ENCODE results near the gene PLCB4. TPM values are rescaled to one million over a fixed set of nuclear protein-coding genes. Genes with fewer than 3 reads are reported as not detected.

The PLCB4 gene
- total RNA-seq, 2 donors from 2014 or later, result 40.4 to 53.3 TPM

DNA sequence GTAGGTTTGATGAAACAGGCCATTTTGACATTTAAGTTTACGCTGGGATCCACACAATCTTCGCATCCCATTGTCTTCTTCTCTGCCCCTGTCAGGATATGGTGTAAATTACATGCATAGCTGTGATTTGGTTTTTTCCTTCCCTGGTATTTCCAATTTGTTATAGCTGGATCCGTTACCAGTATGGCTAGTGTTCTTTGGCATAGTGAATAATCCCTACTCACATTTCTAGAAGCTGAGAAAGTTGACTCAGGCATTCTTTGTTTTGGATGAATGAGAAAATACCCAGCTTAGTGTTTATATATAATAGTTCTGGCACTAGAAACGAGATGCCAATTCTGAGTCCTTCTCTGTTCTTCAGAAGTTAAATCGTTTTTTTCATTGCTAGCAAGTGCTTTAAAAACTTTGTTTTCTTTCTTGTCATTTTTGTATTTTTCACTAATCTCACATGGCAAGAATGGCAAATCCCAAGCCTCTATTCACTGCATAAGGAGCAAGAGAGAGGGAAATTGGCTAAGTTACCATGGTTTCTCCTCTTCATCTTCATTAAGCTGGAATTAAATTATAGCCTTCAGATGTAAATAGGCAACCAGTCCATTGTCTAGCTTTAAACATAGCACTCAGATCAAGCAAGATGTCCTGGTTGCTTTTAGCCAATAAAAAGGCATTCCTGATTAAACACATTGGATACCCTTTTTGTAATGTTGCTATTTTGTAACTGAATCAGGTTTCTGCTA, 353.6 kb downstream of the PLCB4 start:
- DNase-seq (ENCODE audit: low spot score), result no peak
- intact Hi-C loops (cut with DNase I), result no loop called here

DNA sequence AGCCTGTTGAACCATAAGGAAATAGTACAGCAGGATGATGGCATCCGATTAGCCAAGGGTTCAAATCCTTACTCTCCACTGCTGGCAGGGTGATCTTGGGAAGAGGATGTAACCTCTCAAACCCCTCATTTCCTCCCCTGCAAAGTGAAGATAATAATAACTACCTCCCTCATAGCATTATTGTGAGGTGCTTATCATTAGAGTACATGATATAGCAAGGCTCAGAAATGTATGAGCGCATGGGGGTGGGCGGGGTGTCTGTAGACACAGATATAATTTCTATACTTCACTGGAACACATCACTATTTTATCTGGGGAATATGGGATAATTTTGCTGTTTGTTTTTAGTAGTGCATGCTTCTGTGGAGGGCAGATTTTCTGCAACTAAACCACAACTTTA, 355.7 kb downstream of the PLCB4 start:
- intact Hi-C loops (cut with DNase I), result no loop called here

DNA sequence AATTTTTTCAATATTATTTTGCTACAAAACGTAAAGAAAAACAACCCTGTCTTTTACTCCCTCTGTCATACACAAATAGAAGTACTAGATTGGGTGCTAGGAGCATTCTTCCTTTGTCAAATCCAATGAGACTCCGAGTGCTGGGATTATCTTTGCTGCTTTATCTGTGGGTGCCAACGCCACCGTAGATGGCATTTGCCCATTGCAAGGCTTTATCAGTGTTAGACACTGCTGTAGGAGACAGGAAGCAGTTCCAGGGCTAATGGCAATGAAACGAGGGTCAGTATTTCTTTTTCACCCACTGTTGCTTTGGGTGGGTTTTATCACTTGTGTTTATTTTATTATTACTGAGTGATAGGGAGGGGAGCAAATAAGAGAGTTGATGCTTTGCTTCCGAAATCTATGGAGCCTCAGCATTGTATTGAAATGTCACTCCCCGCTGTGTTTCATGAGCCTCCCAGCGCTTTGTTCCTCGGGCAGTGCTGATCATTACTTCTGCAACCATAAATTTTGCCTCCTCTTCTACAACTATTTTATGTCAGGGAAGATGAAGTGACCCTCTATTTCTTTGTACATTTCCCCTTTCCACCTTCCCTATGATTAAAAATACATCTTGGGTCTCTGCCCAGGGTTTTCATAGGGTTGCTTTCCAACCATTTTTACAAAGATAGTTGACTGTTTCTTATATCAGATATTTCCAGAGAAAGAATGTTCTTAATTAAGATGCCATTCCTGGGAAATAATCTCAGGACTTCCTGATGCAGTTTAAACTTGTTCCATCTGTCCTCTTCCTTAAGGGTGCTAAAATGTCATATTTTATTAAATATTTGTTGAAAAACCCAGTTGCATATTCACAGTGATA, 358.8 kb downstream of the PLCB4 start:
- intact Hi-C loops (cut with DNase I), result no loop called here
- DNase-seq (ENCODE audit: low spot score), result no peak

More for the DNA sequence above, 355.7 kb downstream of the PLCB4 start:
- no peak for DNase-seq (ENCODE audit: low spot score)

DNA sequence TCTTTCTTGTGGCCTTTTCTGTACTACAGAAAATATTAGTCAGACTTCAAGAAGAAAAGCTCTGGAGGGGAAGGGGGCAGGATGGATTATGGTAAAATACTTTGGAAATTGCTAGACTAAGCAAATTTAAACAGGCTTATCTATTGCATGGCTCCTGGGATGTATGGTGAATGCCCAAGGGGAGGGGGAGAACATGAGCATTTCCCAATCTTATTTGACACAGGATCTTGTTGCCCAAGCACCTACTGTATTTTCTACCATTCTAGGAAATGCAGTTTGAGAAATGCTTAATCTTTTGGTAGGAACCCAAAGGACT, 359.4 kb downstream of the PLCB4 start:
- DNase-seq (ENCODE audit: low spot score), result no peak
- intact Hi-C loops (cut with DNase I), result no loop called here

DNA sequence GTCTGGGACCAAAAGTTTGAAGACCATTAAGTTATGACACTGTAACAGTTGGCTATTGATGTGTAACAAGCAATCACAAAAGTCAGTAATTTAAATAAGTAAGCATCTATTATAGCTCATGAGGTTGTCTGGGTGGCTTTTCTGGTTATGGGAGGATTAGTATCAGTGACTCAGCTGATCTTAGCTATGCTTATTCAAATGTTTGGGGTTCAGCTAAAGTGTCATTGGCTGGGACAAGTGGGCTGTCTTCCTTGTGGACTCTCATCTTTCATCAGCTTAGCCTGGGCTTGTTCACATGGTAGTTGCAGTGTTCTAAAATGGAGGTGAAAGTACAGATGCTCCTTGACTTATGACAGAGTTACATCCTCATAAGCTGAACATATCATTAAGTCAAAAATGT, 370.9 kb downstream of the PLCB4 start:
- intact Hi-C loops (cut with DNase I), result no loop called here
- no peak for DNase-seq (ENCODE audit: low spot score)

DNA sequence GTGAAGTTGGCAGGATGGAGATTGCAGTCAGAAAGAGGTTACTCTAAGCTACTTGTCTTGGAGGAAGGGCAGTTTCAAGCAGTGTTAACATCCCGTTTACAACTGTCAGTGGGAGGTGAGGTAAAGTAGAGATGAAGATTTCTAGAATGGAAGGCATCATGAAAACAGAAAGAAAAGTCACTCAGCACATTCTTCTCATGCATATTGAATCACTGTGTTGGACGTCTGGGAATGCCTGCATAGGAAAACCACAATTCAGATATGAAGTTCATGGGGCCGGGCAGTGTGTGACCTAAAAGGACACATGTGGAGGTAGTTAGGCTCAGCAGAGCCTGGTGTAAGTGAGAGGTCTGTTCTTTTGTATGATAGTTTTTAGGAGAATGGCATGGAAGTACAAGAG, 372.0 kb downstream of the PLCB4 start:
- no peak for DNase-seq (ENCODE audit: low spot score)
- intact Hi-C loops (cut with DNase I), result no loop called here

DNA sequence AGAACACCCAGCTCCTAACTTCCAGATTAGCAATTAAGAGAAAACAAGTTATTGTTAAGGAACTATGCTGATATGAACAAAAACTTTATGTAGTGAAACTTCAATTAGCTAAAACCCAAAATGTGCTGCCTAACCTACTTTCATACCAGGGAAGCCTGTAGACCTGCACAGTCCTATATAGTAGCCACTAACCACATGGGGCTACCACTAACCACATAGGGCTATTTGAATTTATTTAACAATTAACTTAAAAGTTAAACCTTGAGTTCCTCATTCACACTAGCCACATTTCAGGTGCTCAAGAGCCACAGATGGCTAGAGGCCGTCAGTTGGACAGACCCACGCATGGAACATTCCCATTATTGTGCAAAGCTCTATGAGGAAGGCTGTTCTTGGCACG, 373.1 kb downstream of the PLCB4 start:
- DNase-seq (ENCODE audit: low spot score), result no peak
- intact Hi-C loops (cut with DNase I), result no loop called here

DNA sequence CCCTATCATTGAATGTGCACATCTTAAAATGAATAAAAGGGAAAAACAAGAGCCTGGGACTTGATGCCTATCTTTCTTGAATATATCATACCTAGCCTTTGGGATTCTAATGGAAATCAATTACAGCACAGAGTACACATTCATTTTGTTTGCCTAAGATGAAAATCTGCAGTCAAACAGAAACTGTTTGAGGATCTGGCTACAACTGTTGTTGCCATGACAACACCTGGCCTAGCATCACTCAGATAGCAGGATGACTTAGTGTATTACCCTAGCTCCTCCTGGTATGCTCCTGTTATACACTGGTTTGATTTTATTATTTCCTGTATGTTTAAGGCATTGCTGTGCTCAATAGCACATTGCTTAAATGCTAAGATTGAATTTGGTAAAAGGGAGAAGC, 374.0 kb downstream of the PLCB4 start:
- no peak for DNase-seq (ENCODE audit: low spot score)
- intact Hi-C loops (cut with DNase I), result no loop called here

DNA sequence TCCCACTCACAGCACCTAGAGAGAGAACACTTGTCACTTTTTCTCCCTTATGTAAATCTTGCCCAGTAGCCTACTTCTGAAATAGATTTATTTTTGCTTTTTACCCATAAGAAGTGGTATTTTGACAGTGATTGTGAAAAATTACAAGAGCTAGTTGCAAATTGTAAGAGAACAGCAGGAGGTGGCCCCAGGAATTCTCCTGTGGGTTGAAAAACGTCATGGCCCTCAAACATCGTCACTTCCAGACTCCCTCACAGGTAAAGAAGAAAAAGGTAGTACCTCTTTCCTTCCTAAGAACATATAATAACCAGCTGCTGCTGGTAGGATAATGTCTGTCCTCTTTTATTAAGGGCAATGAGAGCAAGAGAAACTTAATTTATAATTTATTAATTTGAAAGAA, 376.0 kb downstream of the PLCB4 start:
- no peak for DNase-seq (ENCODE audit: low spot score)
- intact Hi-C loops (cut with DNase I), result no loop called here

DNA sequence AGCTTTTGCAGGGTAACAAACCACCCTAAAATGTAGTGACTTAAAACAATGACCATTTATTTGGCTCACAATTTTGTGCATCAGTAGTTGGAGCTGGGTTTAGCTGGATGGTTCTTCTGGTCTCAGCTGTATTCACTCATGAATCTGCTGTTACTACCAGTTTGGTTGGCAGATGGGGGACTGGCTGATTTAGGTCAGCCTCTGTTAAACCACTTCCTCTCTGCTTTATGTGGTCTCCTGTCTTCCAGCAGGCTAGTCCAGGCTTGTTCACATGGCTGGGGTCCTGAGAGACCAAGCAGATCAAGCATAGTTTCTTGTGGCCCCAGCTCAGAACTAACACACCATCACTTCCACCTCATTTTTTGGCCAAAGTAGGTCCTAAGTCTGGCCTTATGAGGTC, 378.3 kb downstream of the PLCB4 start:
- DNase-seq (ENCODE audit: low spot score), result no peak
- intact Hi-C loops (cut with DNase I), result no loop called here

DNA sequence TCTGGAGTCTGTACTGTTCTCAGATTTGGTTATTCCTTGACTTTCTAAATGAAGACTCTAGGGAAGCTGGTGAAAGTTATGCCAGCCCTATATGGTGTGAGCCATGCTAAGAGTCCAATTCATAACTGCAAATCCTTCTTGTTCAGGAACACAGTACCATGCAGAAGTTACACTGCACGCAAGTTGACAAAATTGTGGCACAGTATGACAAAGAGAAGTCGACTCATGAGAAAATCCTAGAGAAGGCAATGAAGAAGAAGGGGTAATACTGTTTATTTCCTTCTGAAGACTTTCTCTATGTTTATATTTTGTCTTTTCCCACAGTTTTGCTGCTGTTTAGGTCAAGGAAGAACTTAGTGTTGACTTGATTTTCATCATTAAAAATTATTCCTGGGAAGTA, 384.3 kb downstream of the PLCB4 start:
- intact Hi-C loops (cut with DNase I), result no loop called here
- DNase-seq (ENCODE audit: low spot score), result no peak

DNA sequence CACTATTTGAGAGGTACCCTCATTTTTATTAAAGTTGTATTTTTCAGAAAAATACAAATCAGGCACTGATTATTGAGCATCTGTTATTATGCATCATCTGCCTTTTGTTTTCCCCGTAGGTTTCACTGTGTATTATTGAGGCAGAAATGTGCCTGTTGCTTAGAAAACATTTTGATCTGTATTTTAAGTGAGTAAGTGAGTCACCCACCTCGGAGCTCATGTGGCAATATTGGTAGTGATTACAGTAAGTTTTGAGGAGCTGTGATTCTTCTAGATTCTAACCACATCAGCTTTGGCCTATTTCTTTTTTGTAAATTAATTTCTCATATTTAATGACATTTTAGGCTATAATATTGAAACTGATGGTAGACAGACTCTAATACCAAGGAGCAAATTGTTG, 385.9 kb downstream of the PLCB4 start:
- no peak for DNase-seq (ENCODE audit: low spot score)
- intact Hi-C loops (cut with DNase I), result no loop called here

DNA sequence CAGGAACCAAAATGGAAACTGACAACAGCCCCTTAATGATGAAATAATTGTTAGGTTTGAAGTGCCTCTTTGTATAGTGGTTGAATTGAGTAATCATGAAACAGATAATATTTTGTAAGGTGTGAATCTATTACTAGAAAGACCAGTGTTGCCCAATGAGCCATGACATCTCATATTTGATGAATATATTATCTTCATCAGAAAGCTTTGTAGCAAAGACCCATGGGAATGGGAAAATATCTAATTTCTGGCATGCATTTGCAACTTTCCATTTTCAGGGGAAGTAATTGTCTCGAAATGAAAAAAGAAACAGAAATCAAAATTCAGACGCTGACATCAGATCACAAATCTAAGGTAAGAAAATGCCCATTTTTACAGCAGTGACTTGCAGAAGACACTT, 388.2 kb downstream of the PLCB4 start:
- no peak for DNase-seq (ENCODE audit: low spot score)
- intact Hi-C loops (cut with DNase I), result no loop called here

DNA sequence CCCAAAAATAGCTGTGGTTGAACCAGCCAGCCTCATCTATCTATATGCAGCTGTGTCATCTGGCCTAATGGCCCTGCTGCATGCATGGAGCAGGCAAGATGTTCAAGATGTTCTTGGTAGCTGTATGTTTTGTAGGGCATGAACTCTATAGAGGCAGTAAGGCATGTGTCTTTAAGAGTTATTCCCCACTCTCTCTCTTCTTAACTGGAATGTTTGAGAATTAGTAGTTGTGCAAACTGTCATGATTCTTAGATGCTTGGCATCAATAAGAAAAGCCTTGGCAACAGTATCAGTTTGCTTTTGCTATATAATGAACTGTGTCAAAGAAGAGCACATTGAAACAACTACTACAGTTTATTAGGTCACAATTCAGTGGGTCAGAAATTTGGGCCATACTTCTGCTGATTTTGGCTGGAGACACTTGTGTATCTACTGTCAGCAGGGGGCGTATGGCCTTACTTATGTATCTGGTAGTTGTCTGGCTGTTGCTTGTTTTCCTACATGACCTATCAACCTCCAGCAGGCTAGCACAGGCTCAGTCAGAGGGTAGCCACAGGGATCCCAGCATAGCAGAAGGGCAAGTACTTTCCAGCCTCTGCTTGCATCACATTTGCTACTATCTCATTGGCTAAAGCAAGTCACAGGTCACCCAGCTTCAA, 389.4 kb downstream of the PLCB4 start:
- intact Hi-C loops (cut with DNase I), result no loop called here
- no peak for DNase-seq (ENCODE audit: low spot score)

DNA sequence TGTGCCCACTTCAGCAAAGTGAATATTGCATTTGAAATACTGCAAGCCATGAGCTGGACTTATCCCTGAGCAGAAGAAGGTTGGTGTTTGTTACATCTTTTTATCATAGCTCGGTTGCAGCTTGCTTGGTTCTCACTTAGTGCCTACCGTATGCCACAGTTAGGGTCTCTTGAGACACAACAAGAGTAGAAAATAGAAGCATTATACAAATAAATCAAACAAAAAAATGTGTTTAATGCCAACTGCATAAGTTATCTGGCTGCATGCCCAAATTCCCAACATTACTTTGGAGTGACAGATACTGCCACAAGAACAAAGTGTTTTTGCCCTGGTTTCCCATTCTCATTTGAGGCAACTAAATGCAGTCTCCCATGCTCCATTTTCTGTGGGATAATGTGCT, 391.6 kb downstream of the PLCB4 start:
- intact Hi-C loops (cut with DNase I), result no loop called here
- DNase-seq (ENCODE audit: low spot score), result no peak

DNA sequence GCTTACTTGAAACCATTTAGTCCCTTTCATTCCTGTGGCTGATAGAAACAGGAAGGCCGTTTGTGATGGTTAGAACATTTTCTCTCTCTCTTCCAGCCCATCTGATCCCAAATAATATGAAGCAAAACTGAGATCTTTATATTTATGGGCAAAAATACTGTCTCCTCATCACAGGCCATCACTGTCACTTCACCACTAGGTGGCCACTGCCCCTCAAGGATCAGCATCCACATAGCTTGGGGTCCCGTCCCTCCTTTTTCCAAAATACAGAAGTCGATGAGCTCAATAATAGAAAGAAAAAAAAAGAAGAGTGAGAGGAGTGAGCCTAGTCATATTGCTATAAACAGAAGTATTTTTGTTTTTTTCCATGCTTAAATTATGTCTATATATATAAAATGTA, 399.1 kb downstream of the PLCB4 start:
- intact Hi-C loops (cut with DNase I), result no loop called here
- no peak for DNase-seq (ENCODE audit: low spot score)

DNA sequence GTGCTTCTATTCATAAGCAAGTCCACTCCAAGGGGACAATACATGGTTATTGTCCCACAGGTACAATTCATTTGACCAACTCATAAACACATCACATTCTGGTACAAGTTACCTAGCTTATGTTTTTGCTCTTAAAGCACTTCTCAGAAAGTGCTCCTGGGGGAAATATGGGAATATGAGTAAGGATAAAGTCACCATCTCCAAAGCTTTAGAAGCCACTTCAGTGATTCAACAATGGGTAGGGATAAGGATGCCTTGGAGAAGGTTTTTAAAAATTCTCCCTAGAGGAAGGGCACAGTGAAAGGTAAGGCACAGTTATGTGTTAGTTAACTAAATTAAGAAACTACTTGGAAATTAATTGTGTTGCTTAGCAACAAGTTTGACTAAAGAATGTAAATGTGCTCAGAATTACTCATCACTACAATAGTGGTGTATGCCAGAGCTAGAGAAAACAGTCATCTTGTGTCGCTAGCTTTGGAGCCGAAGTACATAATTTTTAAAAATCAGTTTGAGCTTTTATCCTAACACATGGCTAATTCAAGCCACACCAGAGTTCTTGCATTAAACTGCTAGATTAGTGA, 406.0 kb downstream of the PLCB4 start:
- DNase-seq (ENCODE audit: low spot score), result no peak
- intact Hi-C loops (cut with DNase I), result no loop called here

DNA sequence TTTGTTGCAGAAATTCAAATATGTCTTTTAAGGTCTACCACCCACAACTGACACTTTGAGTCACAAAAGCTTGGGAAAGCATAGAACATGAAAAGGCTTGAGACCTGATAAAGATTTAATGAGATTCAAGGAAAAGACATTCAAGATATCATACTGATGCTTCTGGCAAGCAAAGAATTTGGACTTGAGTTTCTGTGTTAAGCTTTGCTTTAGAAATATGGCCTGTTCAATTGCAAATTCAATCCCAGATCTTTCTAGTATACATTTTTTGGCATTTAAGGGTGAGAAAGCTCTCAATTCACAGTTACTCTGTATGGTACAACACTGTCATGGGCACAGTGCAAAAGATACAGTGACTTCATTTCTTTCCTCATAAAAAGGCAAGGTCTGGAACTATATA, 406.6 kb downstream of the PLCB4 start:
- no peak for DNase-seq (ENCODE audit: low spot score)
- intact Hi-C loops (cut with DNase I), result no loop called here

DNA sequence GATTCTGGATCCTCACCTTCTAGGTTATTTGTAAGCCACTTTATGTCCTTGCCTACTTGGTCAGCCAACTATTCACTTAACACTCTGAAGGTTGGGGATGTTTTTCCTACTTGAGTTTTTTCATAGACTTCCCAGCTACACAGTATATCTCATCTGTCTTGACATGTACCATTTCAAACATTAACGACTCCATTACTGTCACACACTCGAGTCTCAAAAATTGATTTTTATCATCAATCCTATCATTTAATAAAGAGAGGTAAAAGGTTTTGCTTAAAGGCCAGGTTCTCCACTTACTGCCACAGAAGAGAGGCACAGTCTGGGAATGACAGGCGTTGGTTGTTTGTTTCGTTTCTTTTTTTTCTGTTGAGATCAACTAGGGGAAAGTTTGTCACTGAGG, 407.3 kb downstream of the PLCB4 start:
- no peak for DNase-seq (ENCODE audit: low spot score)
- intact Hi-C loops (cut with DNase I), result no loop called here

DNA sequence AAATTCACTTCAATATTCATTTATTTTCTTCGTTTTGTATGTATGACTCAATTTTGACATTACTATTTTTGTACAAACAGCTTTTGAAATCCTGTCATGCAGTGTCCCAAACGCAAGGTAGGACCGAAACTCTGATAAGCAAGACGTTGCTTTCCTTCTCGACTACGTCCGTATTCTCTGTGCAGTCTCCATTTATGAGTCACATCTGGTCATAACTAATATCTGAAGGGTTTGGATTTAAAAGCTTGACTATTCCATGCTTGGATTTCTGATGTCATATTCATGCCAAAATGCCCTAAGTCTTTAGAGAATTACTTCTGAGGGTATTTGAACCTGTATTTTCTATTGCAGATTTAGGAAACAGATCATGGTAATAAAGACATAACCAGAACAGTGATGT, 407.8 kb downstream of the PLCB4 start:
- intact Hi-C loops (cut with DNase I), result no loop called here
- no peak for DNase-seq (ENCODE audit: low spot score)
